Keratinocyte (primary cell): ENCODE data around the gene OR6C75. TPM values are rescaled to one million over a fixed set of nuclear protein-coding genes. Genes with fewer than 3 reads are reported as not detected.
"Not testable (repeated sequence)": the region's sequence is repeated elsewhere in the genome, so short reads cannot be mapped to it uniquely, and the experiment has no call there.

Experiments used
- DNase-seq: peaks from one replicate; pipeline ENCODE4 v3.0.0-alpha.2; 2011; ENCODE audit warnings: low read depth, missing footprints, low spot score
- FAIRE-seq: peaks from 2 replicates; lab custom pipeline; 2011; peaks lifted over from hg19 to GRCh38; lab: Jason Lieb, UNC
- H2AFZ ChIP-seq: 2 replicates; pipeline ENCODE4 v1.6.0; 2012; ENCODE audit warnings: low read length, control low read depth, inconsistent platforms; ENCODE audit not compliant: control insufficient read depth
- H3K27ac ChIP-seq: 2 replicates; pipeline ENCODE4 v1.5.1; 2011; ENCODE audit warnings: low read length; ENCODE audit not compliant: control insufficient read depth, insufficient read depth
- H3K27me3 ChIP-seq: 3 replicates; pipeline ENCODE4 v1.6.0; 2011; ENCODE audit warnings: low read length; ENCODE audit not compliant: control insufficient read depth, insufficient read depth; ENCODE audit errors: extremely low read depth
- H3K36me3 ChIP-seq, 2 experiments: 2 replicates in 1 of 2; 3 replicates in 1 of 2; pipeline ENCODE4 v1.5.1; 2011; ENCODE audit warnings: low read length in 2 of 2, mild to moderate bottlenecking in 1 of 2; ENCODE audit not compliant: control insufficient read depth in 2 of 2, insufficient read depth in 2 of 2; ENCODE audit errors: extremely low read depth in 1 of 2
- H3K4me1 ChIP-seq: 3 replicates; pipeline ENCODE4 v1.5.1; 2011; ENCODE audit warnings: low read length; ENCODE audit not compliant: control insufficient read depth, insufficient read depth; ENCODE audit errors: extremely low read depth
- H3K4me2 ChIP-seq: 3 replicates; pipeline ENCODE4 v1.6.0; 2011; ENCODE audit warnings: low read depth, low read length; ENCODE audit not compliant: control insufficient read depth, insufficient read depth; ENCODE audit errors: extremely low read depth
- H3K4me3 ChIP-seq, 3 experiments: fragments of 200-600 bp in 1 of 3; sonication (generic) in 1 of 3; 2 replicates in 2 of 3; 3 replicates in 1 of 3; pipeline ENCODE4 v1.5.1; 2011 to 2016; ENCODE audit warnings: low read length in 3 of 3, mild to moderate bottlenecking in 3 of 3, control low read depth in 2 of 3, inconsistent platforms in 1 of 3, low read depth in 1 of 3, mixed read lengths in 1 of 3, mixed run types in 1 of 3, moderate library complexity in 1 of 3; ENCODE audit not compliant: control insufficient read depth in 2 of 3, insufficient read depth in 2 of 3; ENCODE audit errors: extremely low read depth in 1 of 3
- H3K79me2 ChIP-seq: 2 replicates; pipeline ENCODE4 v1.6.0; 2012; ENCODE audit warnings: low read length; ENCODE audit not compliant: control insufficient read depth, insufficient read depth
- H3K9ac ChIP-seq: 3 replicates; pipeline ENCODE4 v1.6.0; 2011; ENCODE audit warnings: low read length; ENCODE audit not compliant: control insufficient read depth, insufficient read depth; ENCODE audit errors: extremely low read depth
- H3K9me1 ChIP-seq: 3 replicates; pipeline ENCODE4 v1.6.0; 2011; ENCODE audit warnings: low read length; ENCODE audit not compliant: control insufficient read depth, insufficient read depth; ENCODE audit errors: extremely low read depth
- H3K9me3 ChIP-seq: 2 replicates; pipeline ENCODE4 v1.5.1; 2012; ENCODE audit warnings: low read depth, low read length; ENCODE audit not compliant: control insufficient read depth
- H4K20me1 ChIP-seq: 3 replicates; pipeline ENCODE4 v1.6.0; 2011; ENCODE audit warnings: low read length; ENCODE audit not compliant: control insufficient read depth, insufficient read depth; ENCODE audit errors: extremely low read depth
- dilution Hi-C: fragments of 300-500 bp; cut with MboI; formaldehyde crosslinking; loops from one replicate; pipeline ENCODE4 v1.7.0; 2020; ENCODE audit warnings: low sequenced_read_pairs; ENCODE audit not compliant: extremely low pct_ligation_motif_present
- polyA plus RNA-seq, 5 experiments: library from polyadenylated mRNA; depleted of rRNA in 3 of 5; stranded (reverse) in 3 of 5; stranded (forward) in 1 of 5; unstranded in 1 of 5; fragments of >200 nt; gene quantifications; 1 replicate in 1 of 5; 2 replicates in 3 of 5; 3 replicates in 1 of 5; pipeline versions ENCODE4 v1.2.1 to v1.2.3, GENCODE V29; 2011 to 2012; ENCODE audit warnings: missing spikeins in 2 of 5, low read depth in 1 of 5, low replicate concordance in 1 of 5

OR6C75 gene
- polyA plus RNA-seq, 1 donor (not counting 4 experiments of a cell fraction or from before 2014, with no cell fraction given): not detected

DNA sequence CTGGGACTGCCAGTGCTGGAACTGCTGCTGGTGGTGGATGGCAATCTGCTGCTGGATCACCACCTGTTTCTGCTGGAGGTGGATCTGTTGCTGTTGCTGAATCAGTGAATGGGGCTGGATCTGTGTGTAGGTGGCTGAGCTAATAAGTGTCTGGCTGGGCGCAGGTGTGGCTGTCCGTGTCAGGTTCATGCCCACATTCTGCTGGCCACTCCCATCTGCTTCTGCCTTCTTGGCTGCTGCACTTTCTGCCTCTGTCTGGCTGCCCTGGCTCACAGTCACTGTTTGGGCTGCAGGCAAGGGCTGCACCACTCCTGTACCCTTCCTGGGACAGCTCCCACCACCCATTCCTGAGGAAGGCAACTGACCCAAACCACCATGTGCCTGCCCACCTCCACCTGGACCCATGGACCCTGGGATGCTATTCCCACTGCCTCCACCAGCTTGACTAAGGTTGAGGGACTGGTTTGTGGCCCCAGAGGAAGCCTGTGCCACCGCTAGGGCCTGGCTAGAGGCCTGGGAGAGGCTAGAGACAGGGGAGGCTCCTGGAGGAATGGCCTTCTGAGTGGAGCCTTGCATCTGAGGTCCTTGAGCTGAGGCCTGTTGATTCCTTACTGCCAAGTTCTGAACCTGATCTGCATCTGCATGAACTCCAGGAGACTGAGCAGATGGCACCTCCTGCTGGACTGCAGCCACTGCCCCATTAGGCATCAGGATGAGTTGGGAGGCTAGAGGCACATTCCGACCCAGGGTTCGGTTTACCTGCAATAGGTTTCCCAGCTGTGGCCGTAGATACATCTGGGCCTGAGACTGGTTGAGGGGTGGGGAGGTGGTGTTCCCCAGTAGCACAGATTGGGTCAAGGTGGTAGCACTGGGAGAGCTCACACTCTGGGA lies 51.0 kb downstream of the OR6C75 start:
- H3K27me3 ChIP-seq, H3K4me3 ChIP-seq, H3K79me2 ChIP-seq, H3K27ac ChIP-seq, H2AFZ ChIP-seq, dilution Hi-C loops, DNase-seq, H3K36me3 ChIP-seq, H3K9me1 ChIP-seq, H4K20me1 ChIP-seq, H3K4me2 ChIP-seq, H3K9ac ChIP-seq, H3K9me3 ChIP-seq, FAIRE-seq, H3K4me1 ChIP-seq: not testable (repeated sequence)

DNA sequence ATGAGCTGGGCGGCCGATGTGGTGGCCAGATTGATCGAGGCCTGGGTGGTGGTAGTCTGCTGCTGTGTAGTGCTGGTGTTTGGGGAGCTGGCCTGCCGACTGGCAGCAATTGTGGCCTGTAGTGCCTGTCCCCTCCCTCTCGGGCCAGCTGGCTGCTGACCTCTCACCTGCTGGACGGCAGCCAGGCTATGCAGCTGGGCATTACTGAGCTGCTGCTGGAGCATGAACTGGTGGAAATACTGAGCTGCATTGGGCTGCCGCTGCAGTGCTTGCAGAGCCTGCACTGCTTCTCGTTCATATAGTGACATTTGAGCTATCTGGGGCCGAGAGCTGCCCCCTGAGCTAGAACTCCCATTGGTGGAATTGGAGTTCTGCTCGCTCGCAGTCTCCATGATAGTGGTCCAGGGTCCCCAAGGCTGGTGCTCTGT lies 51.6 kb downstream of the OR6C75 start:
- H3K27me3 ChIP-seq, H3K9ac ChIP-seq, H3K4me3 ChIP-seq, H3K9me1 ChIP-seq, H3K4me2 ChIP-seq, H3K79me2 ChIP-seq, H3K36me3 ChIP-seq, dilution Hi-C loops, DNase-seq, H2AFZ ChIP-seq, H3K4me1 ChIP-seq, H3K27ac ChIP-seq, H4K20me1 ChIP-seq, H3K9me3 ChIP-seq, FAIRE-seq: not testable (repeated sequence)

DNA sequence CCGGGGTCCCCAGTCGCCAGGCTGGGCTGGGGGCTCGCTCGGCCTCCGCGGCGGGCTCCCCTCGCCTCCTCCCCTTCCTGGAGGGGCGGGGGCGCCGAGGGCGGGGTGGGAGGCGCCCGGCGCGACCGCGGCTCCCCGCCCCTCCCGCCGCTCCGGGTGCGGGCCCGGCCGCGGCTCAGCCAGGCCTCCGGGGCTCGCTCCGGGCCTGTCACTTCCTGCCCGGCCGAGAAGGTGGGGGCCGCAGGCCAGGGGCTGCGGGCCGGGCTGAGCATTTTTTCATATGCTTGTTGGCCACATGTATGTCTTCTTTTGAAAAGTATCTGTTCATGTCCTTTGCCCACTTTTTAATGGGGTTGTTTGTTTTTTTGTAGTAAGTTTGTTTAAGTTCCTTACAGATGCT lies 52.1 kb downstream of the OR6C75 start:
- H3K9me1 ChIP-seq, dilution Hi-C loops, H3K4me3 ChIP-seq, H3K4me2 ChIP-seq, H3K27ac ChIP-seq, H3K27me3 ChIP-seq, H3K9ac ChIP-seq, H3K9me3 ChIP-seq, H3K4me1 ChIP-seq, H2AFZ ChIP-seq, H3K36me3 ChIP-seq, H3K79me2 ChIP-seq, DNase-seq, FAIRE-seq, H4K20me1 ChIP-seq: not testable (repeated sequence)
